ENCODE results near the gene CNTN4.
"Not testable (repeated sequence)": the region's sequence is repeated elsewhere in the genome, so short reads cannot be mapped to it uniquely, and the experiment has no call there.

CNTN4 gene

DNA sequence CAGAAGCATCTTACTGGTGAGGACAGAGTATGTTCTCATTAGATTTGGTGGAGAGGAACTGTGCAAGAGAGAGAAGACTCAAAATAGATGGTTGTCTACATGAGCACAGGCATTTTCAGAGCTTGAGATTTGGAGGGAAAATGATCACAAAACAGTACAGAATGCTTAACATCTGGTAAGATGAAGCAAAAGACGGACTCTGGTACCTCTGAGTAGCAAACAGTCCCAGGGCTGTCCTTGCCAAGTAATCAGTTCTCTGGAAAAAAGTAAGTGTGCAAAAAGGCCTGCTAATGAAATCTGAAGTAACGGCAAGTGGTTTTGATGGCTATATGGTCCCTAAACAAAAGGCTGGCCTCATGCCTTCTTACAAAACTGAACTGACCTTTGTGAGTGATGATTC lies 414.2 kb downstream of the CNTN4 start:
- no peak for DNase-seq (ENCODE audit: low read depth, low spot score)

DNA sequence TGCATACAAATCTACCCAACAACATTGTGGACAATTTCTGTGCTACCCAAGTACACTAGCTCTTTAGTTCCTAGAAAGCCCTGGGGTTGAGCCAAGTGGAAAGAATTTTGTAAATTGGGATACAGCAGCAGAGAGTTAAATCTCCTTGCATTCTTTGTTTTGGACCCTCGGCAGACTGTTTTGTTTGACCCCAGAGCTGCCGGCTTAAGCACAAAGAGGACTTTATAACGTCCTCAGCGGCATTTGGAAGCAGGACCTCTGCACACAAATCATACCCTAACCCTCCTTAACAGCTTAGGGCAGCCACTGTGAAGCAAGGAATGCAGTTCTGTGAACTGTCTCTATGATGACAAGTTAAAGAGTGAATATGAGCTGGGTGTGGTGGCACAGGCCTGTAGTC lies 415.3 kb downstream of the CNTN4 start:
- DNase-seq (ENCODE audit: low read depth, low spot score) = peak; percentile 47

DNA sequence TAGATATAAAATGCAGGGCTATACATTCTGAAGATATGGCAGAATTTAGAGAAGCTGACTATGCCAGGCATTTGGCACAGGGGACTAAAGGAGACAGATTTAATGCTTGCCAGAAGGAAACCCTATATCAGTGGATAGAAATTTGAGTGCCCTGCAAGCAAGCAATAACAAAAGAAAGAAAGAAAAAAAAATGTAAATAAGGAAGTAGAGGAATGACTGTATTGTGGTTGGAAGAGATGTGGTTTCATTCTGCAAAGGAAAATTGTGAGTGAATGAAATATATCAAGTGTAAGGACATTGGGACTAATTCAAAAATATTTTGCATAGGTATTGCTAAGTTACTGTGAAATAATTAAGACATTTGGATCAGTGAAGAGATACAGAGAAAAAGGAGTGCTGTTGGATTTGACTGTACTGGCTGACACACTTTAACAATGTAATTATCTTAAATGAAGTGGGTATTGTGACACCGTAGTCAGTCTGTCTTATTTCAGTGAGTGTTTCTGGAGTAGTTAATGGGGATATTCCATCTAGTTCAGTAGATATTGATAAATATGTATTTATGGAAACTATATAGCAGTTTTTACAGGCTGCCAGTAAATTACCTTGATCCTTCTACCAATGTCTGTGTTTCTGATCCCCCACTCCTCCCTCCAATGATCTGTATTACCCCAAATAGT lies 418.2 kb downstream of the CNTN4 start:
- DNase-seq (ENCODE audit: low read depth, low spot score) = no peak

DNA sequence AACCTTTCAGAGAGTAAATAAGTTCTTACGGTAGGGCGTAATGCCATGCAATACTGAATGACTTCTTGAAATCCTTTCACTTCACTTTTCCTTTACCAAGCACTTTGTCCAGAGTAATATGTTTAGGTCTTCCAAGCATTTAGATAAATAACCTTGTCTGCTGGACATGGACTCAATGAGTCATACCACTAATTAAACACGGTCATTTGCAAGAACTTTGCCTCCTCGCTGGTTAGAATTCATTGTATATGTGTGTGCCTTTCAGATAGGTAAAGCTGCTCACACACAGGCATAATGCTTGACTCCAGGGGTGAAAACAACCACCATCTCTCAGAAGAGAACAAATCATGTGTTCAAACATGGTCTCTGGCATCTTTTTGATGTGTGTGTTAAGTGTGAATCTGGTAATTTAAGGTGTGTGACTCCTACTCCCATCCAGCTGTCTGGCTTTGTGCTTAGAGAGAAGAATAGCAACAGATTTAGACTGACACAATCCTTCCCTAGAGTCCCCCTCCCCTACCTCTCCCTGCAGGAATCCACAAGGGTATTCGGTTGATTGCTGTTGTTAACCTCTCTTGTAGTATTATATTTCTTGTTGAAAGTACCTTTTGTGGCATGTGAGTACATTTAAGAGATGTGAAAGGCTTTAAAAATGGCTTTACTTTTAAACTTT lies 419.0 kb downstream of the CNTN4 start:
- no peak for DNase-seq (ENCODE audit: low read depth, low spot score)

DNA sequence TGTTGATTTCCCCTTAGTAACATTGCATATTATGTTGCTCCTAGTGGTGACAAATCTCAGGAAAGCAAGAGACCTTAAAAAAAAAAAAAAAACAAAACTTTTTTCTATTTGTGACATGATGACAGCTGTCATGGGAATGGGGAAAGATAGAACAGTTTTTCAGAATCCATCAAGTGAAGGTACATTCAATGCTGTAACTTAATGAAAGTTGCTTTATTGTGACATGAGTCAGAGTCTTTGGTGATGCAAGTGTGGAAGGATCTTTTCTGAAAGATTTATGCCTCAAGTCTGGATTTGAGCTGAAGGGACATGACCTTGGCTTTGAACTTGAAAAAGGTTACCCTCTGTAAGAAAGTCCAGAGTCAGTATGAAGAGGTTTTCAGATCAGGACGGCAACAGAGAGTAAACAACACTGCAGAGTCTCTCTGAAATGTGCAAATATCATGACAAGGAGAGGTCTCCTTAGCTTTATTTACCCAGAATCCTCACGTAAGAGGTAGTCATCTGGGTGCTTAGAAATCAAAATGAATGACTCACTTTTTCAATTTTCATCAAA lies 424.7 kb downstream of the CNTN4 start:
- DNase-seq (ENCODE audit: low read depth, low spot score) = no peak

DNA sequence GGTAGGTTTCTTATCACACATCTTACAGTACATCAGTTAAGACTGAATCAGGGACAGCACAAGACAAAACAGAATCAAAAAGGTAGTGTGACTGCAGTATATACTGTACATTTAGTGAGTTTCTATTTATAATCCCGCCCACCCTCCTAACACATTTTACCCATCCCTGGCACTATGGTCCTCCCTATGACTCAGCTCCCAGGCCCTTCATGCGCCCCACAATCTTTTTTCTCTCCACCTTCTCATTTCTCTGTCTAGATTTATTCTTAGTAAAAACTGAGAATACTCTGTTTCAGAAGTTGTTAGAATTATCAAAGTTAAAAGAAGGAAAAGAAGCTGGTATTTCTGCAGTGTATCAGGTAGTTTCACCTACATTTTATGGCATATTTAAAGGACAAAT lies 427.3 kb downstream of the CNTN4 start:
- DNase-seq (ENCODE audit: low read depth, low spot score) = no peak

DNA sequence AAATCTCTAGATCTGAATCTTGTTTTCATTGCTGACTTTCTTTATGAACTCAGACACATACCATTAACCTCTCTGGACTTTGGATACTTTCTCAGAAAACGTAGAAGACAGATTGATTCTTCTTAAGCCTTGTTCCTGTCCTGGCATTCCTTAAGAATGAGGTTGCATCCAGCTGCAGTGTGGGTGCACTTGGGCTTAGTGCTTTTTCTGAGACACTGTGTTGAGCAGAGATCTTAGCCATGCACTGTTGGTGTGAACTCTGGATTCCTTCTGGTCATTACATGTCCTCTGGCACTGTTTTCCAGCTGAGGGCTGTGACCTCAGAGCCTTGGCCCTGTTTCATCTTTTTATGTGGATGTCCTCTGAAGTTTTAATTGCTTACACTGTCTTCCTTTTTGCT lies 428.3 kb downstream of the CNTN4 start:
- DNase-seq (ENCODE audit: low read depth, low spot score) = peak; percentile 76

DNA sequence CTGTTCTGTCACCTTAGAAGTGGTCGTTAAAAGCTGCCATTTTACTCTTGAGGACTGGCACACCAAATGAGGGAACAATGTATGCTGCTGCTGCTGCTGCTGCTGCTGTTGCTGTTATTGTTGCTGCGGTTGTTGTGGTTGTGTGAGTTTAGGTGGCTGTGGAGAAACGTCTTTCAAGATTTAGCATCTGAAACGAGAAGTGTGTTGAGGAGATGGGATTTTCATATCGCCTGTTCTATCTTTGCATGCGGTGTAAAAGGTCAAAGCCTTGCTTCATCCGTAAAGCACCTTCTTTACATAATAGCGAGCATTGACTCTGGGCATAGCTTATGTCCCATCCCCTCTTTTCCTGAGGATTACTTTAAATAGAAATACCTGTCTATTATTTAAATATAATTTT lies 428.7 kb downstream of the CNTN4 start:
- not testable (repeated sequence) for DNase-seq (ENCODE audit: low read depth, low spot score)

DNA sequence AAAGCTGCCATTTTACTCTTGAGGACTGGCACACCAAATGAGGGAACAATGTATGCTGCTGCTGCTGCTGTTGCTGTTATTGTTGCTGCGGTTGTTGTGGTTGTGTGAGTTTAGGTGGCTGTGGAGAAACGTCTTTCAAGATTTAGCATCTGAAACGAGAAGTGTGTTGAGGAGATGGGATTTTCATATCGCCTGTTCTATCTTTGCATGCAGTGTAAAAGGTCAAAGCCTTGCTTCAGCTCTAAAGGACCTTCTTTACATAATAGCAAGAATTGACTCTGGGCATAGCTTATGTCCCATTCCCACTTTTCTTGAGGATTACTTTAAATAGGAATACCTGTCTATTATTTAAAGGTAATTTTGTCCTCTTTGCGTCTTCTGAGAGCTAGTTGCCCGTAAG lies 436.1 kb downstream of the CNTN4 start:
- DNase-seq (ENCODE audit: low read depth, low spot score) = not testable (repeated sequence)

DNA sequence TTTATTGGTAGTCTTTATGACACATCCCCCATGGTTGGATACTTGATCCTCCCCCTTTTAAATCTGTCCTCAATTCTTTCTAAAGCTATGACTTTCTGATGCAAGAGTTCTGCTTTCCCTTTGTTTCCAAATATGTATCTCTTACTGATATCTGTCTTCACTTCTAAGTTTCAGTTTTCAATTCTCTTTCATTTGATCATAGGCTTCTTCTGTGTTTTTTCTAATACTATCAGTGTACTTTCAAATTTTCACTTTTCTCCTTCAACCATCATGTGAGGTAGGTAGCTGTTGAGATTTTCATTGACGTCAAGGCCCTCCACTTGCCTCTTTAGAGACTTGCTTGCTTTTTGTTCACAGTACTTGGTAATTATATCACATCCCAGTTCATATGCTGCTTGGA lies 436.5 kb downstream of the CNTN4 start:
- no peak for DNase-seq (ENCODE audit: low read depth, low spot score)

DNA sequence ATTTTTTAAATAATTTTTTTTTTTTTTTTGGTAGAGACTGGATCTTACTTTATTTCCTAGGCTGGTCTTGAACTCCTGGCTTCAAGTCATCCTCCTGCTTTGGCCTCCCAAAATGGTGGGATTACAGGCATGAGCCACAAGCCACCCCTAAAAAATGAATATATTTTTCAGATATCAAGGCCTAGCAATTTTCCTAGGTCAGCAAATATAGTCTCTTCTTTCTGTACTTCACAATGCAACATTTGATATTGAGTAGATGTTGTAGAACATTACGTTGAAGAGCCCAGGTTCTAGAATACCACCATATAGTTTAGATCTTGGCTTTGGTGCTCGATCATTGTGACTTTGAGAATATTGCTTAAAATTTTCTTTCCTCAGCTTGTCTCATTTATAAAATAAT lies 437.9 kb downstream of the CNTN4 start:
- no peak for DNase-seq (ENCODE audit: low read depth, low spot score)

DNA sequence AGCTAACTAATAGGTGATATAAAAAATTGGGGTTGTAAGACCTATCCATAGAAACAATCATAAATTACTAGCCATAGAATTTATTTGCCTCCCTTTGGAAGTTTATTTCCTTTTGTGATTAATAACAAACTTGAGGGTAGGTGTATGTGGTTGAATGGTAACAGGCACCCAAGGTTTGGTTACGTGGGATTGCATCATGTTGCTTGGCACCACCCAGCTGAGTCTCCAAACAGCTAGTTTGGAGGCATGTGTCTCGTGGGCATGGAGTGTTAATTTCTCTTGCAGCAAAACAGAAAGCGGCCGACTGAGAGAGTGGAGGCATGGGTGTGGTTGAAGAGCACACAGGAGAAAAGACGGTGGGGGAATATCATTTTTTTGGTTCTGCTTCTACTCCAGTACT lies 441.4 kb downstream of the CNTN4 start:
- DNase-seq (ENCODE audit: low read depth, low spot score) = no peak

DNA sequence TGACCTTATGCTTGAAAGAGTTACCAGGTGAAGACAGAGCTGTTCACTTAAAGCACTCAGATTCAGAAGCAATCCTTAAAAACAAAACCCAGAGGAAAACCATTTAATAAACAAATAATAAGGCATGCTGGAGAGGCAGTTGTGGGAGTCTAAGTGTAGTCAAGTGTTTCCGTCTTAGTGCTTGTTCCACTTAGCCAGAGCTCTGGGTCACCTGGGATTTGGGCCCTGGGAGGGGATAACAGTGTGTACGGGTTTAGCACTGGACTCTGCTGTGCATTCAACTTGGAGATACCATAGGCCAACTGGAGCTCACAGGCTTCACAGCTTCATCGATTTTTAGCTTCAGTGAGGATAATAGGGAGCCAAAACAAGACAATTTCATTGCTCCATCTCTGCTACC lies 444.6 kb downstream of the CNTN4 start:
- no peak for DNase-seq (ENCODE audit: low read depth, low spot score)

DNA sequence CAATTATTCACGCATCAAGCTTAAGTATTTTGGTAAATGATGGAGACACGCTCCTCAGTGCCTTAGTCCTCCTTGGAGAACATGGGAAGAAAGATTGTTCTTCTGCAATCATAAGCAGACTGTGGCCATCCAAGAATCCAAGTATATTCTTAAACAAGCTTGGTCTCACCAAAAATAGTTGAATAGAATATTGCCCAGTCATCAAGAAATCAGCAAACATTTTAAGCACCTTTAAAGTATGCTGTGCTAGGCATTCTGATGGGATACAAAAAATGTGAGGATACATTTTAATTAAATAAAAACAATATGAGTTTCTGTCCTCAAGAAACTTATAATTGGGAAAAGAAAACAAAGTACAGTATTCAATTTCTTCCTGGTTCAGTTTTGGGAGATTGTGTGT lies 445.5 kb downstream of the CNTN4 start:
- no peak for DNase-seq (ENCODE audit: low read depth, low spot score)

DNA sequence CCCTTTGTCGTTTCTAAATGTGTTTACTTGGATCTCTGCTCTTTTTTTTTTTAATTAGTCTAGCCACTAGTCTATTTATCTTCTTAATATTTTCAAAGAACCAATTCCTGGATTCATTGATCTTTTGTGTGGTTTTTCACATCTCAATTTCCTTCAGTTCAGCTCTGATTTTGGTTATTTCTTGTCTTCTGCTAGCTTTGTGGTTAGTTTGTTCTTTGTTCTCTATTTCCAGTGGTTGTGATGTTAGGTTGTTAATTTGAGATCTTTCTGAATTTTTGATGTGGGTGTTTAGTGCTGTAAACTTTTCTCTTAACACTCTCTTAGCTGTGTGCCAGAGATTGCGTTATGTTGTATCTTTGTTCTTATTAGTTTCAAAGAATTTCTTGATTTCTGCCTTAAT lies 446.1 kb downstream of the CNTN4 start:
- no peak for DNase-seq (ENCODE audit: low read depth, low spot score)

DNA sequence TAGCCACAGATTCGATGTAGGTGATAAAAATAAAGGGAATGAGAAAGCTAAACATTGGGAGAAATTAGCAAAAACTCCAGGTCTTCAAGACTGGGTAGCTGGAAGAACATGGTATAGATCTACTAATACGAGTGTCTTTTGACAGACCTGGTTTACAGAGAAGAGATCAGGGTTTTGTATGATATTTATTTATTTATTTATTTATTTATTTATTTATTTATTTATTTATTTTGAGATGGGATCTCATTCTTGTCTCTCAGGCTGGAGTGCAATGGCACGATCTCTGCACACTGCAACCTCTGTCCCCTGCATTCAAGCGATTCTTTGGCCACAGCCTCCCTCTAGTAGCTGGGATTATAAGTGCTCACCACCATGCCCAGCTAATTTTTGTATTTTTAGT lies 448.4 kb downstream of the CNTN4 start:
- DNase-seq (ENCODE audit: low read depth, low spot score) = no peak

DNA sequence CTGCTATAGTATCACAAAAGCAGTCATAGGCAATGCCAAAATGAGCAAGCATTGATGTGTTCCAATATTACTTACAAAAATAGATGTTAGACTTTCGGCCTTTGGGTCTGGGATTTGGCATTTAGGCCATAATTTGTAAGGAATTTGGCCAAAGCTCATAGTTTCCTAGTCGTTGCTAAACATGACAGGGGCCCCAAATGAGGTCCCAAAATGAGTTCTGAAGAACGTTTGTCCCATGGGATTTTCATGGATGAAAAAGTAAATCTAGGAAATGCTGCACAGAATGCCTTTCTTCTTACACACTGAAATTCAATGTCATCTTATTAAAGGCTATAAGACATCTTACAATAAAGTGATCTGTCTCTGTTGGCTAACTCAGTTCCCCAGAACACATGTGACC lies 456.0 kb downstream of the CNTN4 start:
- no peak for DNase-seq (ENCODE audit: low read depth, low spot score)

DNA sequence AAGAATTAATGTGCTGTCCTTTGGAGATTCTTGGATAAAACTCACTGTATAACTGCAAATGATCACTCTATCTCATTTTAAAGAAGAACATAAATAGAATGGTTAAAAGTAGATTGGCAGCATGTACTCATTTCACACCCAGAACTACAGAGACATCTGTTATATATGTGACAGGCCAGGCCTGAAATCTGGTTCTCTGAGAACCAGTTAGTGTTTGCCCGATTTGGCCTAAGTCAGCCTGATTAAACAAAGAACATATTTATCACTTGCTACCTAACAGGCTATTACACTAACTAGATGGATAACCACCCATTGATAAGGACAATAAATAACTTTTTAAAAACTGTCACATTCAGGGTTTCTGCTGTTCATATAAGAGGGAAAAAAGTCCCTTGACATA lies 460.1 kb downstream of the CNTN4 start:
- no peak for DNase-seq (ENCODE audit: low read depth, low spot score)

DNA sequence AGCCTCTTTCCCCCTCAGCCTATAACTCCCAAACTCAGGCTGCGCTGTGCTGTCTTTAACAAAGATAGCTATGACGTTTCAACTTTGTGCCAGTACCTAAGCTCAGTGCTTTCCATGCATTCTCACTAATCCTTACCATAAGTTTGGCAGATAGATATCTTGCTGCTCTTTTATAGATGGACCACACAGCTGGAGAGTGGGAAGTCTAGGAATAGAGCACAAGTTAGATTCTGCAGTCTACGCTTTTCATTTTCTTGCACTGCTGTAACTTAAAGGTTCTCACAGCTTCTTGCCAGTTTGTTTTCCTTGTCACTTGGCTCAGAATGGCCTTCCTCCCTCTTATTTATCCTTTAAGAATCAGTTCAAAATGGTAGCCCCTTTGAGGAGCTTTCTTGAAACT lies 468.8 kb downstream of the CNTN4 start:
- no peak for DNase-seq (ENCODE audit: low read depth, low spot score)

DNA sequence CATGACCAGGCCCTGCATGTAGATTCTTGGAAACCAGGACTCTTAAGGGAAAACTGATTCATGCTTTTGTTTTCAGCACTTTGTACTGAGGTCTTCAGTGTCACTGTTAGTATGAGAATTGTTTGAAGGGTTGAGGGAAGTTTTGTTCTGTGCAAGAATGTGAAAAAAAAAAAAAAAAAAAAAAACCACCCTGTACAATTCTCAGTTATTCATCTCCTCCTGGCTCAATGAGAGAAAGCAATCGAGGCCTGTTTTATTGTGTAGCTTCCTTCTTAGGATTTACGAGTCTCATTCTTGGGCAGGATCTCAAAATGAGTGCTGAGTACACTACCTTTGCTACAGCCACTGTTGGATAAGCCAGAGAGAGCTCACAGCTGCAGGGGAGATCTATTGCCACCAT lies 469.5 kb downstream of the CNTN4 start:
- no peak for DNase-seq (ENCODE audit: low read depth, low spot score)

DNA sequence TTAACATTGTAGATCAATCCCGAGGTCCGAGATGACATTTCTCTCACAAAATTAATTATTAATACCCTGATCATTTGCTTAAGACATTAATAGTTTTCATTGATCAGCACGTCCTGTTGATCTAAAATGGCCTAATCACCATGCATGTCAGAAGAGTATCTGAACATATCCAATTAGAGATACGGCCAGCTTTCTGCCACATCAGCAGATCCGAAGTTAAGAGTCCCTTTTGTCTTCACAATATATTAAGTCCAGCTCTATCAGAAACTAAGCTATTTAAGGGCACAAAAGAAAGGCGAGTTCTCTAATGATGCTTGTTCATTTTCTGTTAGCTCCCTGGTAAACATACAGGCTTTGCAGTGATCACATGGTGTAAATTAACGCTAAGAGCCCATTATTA lies 470.3 kb downstream of the CNTN4 start:
- no peak for DNase-seq (ENCODE audit: low read depth, low spot score)

DNA sequence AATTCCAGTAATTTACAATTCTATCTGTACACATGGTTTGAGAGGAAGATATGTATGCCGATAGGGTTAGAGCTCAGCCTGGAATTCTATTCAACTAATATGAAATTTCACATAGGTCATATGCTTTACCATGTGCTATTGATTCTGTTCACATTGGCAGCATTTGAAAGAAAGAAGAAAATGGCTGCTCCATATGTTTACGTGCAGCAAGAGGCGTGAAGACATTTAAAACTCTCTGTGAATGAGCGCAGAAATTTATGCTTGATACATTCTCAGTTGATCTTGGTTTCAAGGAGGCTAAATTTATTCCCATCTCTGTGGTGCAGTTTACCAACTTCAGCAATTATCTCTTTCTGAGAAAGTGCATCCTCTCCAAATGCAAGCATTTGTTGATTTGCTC lies 478.9 kb downstream of the CNTN4 start:
- DNase-seq (ENCODE audit: low read depth, low spot score) = no peak

DNA sequence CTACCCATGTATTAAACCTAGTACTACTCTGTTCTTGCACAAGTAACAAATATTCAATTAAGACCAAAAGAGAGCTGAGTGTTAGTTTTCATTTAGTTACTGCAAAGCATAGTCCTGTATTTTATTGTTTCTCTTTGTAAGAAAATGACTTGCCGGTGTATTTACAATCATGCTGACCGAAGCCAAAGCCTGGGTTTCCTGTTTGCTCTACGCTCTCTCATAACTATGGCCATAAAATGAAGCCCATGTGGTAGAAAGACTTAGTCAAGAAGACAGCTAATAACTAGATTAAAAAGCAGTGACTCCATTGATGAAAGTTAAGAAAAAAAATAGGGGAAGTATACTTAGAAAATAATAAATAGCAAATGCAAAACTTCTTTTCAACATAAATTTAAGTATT lies 479.9 kb downstream of the CNTN4 start:
- DNase-seq (ENCODE audit: low read depth, low spot score) = no peak
